Astrocyte of the spinal cord (primary cell): ENCODE measurements around the gene TMEM243.

Experiments
- DNase-seq: peaks from one replicate; pipeline ENCODE4 v3.0.0; 2011; ENCODE audit warnings: low read depth, low spot score
- H3K4me3 ChIP-seq: 2 replicates; pipeline ENCODE4 v1.5.1; 2011; ENCODE audit warnings: low read depth, mild to moderate bottlenecking, low read length, moderate library complexity
- CTCF ChIP-seq: IDR thresholded peaks from 2 replicates; pipeline ENCODE4 v1.5.1; 2012; ENCODE audit warnings: low read depth, mild to moderate bottlenecking, low read length, inconsistent platforms
- in situ Hi-C: cut with HindIII; loops from 2 replicates; pipeline ENCODE4 v1.10.0; 2017; ENCODE audit warnings: low sequenced_read_pairs

The TMEM243 gene

GRCh38 chr7:87220026-87220733, 648 bp upstream of the TMEM243 start:
- TF ChIP-seq CTCF = no peak
- DNase-seq = peak; percentile 78
- peak overlapping the region; percentile 90 for H3K4me3 ChIP-seq
- in situ Hi-C loops = no loop called here

- TF ChIP-seq CTCF = no peak
- DNase-seq = peak; percentile 32
- in situ Hi-C loops = no loop called here
- peak overlapping the region; percentile 90 for H3K4me3 ChIP-seq
Observed at GRCh38 chr7:87218796-87219544, 562 bp downstream of the TMEM243 start.

- TF ChIP-seq CTCF = no peak
- in situ Hi-C loops = no loop called here
- peak overlapping the region; percentile 90 for H3K4me3 ChIP-seq
- no peak for DNase-seq
Observed at GRCh38 chr7:87217983-87218653, 1.4 kb downstream of the TMEM243 start.

- in situ Hi-C loops = no loop called here
- H3K4me3 ChIP-seq = no peak overlapping the region
- no peak for DNase-seq
- TF ChIP-seq CTCF = no peak
Observed at GRCh38 chr7:87216701-87217508, 2.6 kb downstream of the TMEM243 start.

- no peak for TF ChIP-seq CTCF
- in situ Hi-C loops = no loop called here
- H3K4me3 ChIP-seq = no peak overlapping the region
- no peak for DNase-seq
Observed at GRCh38 chr7:87215046-87215445, 4.5 kb downstream of the TMEM243 start.

- TF ChIP-seq CTCF = no peak
- no peak for DNase-seq
- in situ Hi-C loops = no loop called here
- no peak overlapping the region for H3K4me3 ChIP-seq
Observed at GRCh38 chr7:87213811-87214210, 5.7 kb downstream of the TMEM243 start.
